Mucosa of descending colon (tissue), 3 donors: ENCODE measurements around the gene UGT1A9. TPM values are rescaled to one million over a fixed set of nuclear protein-coding genes. Genes with fewer than 3 reads are reported as not detected.

Experiments used
- ATAC-seq: fragments of 200-7000 bp; cut with Tn5 transposase; one replicate; pipeline ENCODE4 v1.9.1; 2020; ENCODE audit warnings: mild to moderate bottlenecking, moderate library complexity
- DNase-seq, 3 donors: peaks; one replicate each; pipeline ENCODE4 v3.0.0-alpha.2; 2020
- H3K36me3 ChIP-seq: fragments of 200-600 bp; one replicate; pipeline ENCODE4 v1.8.0; 2021; ENCODE audit warnings: low read depth, mild to moderate bottlenecking
- H3K4me1 ChIP-seq: fragments of 200-600 bp; one replicate; pipeline ENCODE4 v1.8.0; 2021; ENCODE audit warnings: low read depth, mild to moderate bottlenecking
- H3K4me3 ChIP-seq: fragments of 200-600 bp; one replicate; pipeline ENCODE4 v1.8.0; 2021; ENCODE audit warnings: mild to moderate bottlenecking
- H3K9me3 ChIP-seq: fragments of 200-600 bp; one replicate; pipeline ENCODE4 v1.8.0; 2021; ENCODE audit warnings: mild to moderate bottlenecking
- CTCF ChIP-seq: fragments of 200-600 bp; IDR thresholded peaks from one replicate; pipeline ENCODE4 v1.8.0; 2022; ENCODE audit warnings: antibody characterized with exemption, mild to moderate bottlenecking
- intact Hi-C, 2 donors: fragments of 100-400 bp; cut with DNase I in 1 of 2; cut with micrococcal nuclease in 1 of 2; formaldehyde crosslinking; loops; one replicate each; pipeline versions ENCODE4 v1.11.0 to v1.11.1; 2022; cut with DNase I, micrococcal nuclease
- total RNA-seq, 3 donors: library from RNA; stranded (reverse); fragmentation: NEBNext Ultra II Directional in 2 of 3; extraction: Animal tissue kit (Norgen Biotek cat#: 25700) in 2 of 3; gene quantifications; one replicate each; pipeline versions ENCODE4 v1.2.1 to v1.2.4, GENCODE V29; 2021 to 2023
- donor health status: DM: no; HTN: no; CAD: no; lungs with moderate emphysema.
- donor health status: DM: no; HTN: no; CAD: no.
- donor health status: DM: no; HTN: yes; CAD: no.

UGT1A9 gene
- total RNA-seq, 3 donors from 2014 or later, result 3.6 to 11.4 (median 4.0) TPM

DNA sequence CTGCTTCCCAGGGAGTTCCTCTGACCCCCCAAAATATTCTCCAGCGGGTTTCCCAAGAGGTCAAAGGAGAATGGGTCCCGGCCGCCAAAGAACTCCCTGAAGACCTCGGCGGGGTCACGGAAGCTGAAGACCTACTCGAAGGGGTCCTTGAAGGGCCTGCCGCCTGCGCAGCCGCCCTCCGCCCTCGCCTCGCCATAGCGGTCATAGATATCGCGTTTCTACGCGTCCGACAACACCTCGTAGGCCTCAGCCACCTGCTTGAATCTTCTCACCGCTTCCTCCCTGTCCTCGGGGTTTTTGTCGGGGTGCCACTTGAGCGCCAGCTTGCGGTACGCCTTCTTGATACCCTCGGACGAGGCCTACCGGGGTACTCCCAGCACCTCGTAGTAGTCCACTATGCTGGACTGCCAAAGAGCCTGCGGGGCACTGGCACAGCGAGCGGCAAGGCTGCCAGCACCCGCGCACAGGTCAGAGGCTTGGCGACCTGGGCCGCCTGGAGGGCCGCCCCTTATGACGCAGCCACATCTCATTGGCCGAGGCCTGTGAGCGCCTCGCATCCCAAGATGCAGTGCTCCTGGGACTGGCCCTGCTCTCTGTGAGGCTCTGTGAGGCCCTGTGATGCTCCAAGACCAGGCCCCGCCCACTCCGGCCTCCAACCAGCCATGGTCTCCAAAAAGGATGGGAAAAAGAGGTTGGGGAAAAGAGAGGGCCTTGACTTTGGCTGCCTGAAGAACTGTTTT is 83.3 kb downstream of the UGT1A9 start:
- Histone ChIP-seq H3K4me1 (peaks cover 19% of the 10 kb centered on the region), H3K4me3 (no peak overlapping the region), H3K36me3 (no peaks in the 10 kb centered on the region), H3K9me3 (peaks cover 8% of the 10 kb centered on the region)
- intact Hi-C loops, result no loop called here
- no peak for TF ChIP-seq CTCF
- no peak for DNase-seq
- no peak for ATAC-seq

DNA sequence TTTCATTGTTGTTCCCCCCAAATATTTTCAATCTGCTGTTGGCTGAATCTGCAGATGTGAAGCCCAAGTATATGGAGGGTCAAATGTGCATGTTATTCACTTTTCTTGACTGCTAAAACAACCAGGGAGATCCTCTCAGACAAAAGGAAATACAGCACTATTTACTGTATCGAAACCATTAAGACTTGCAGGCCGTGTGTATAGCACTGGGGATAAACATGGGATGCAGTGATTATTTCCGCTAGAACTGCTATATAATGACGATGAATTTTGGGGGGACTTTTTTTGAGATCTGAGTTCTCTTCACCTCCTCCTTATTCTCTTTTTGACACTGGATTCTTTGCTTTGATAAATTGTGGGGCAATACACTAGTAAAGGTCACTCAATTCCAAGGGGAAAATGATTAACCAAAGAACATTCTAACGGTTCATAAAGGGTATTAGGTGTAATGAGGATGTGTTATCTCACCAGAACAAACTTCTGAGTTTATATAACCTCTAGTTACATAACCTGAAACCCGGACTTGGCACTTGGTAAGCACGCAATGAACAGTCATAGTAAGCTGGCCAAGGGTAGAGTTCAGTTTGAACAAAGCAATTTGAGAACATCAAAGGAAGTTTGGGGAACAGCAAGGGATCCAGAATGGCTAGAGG is 84.9 kb downstream of the UGT1A9 start:
- intact Hi-C loops, result no loop called here
- ATAC-seq (peak; percentile 92), DNase-seq (peak in 1 of 3 donors; percentile 42)
- Histone ChIP-seq H3K36me3 (no peaks in the 10 kb centered on the region), H3K9me3 (no peaks in the 10 kb centered on the region), H3K4me3 (no peak overlapping the region), H3K4me1 (peaks cover 19% of the 10 kb centered on the region)
- no peak for TF ChIP-seq CTCF

DNA sequence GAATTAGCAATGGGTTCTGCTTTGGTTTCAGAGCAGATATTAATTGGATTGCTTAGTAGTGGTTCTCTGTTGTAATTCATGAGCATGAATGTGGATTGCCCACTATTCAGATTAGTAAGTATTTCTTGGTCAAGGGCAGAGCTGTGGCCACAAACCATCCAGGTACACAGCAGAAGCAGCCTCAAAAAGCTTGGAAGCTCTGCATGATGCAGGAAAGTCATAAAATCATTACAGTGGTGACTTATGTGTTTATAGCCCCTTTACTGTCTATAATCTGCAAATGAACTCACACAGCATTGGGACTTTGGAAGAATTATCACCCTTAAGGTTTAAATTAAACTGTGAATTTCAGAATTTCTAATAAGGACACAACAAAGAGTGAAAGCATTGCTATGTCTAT is 86.4 kb downstream of the UGT1A9 start:
- no peak for TF ChIP-seq CTCF
- no peaks in the 10 kb centered on the region for H3K9me3 ChIP-seq
- no peak for DNase-seq
- peak; percentile 76 for ATAC-seq
- H3K4me1 ChIP-seq, result peaks cover 19% of the 10 kb centered on the region
- intact Hi-C loops, result no loop called here
- H3K4me3 ChIP-seq, result no peak overlapping the region
- H3K36me3 ChIP-seq, result no peaks in the 10 kb centered on the region

DNA sequence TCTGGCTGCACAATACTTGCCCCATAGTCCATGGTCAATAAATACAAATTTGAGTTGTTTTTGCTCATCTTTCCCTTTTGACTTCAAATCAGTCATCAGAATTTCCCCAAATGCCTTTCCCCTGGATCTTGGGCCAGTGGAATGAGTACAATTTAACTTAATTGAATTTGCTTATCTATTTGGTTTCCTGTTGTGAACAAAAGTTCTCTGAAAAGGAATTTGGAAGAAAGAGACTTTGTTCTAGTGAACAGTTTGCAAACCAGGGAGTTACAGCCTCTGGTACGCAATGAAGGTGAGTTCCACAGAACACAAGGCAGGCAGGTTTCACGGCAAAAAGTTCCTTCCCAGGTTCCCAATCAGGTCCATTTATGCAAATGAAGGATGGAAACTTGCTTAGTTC is 87.2 kb downstream of the UGT1A9 start:
- Histone ChIP-seq H3K9me3 (no peaks in the 10 kb centered on the region), H3K4me3 (no peak overlapping the region), H3K36me3 (no peaks in the 10 kb centered on the region), H3K4me1 (peaks cover 19% of the 10 kb centered on the region)
- no peak for DNase-seq
- intact Hi-C loops, result no loop called here
- no peak for TF ChIP-seq CTCF
- no peak for ATAC-seq

DNA sequence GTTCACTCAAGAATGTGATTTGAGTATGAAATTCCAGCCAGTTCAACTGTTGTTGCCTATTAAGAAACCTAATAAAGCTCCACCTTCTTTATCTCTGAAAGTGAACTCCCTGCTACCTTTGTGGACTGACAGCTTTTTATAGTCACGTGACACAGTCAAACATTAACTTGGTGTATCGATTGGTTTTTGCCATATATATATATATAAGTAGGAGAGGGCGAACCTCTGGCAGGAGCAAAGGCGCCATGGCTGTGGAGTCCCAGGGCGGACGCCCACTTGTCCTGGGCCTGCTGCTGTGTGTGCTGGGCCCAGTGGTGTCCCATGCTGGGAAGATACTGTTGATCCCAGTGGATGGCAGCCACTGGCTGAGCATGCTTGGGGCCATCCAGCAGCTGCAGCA is 88.3 kb downstream of the UGT1A9 start, which contains the start of gene UGT1A1:
Gene UGT1A1 (plus strand): TSS at position 228 of the 400 bp plus-strand sequence. CDS start 18 bp downstream, at position 246.
- H3K4me1 ChIP-seq, result peaks cover 25% of the 10 kb centered on the region
- no peak within 1 kb of the TSS for H3K4me3 ChIP-seq
- ATAC-seq (no peak), DNase-seq (no peak)
- H3K9me3 ChIP-seq, result no peaks in the 10 kb centered on the region
- TF ChIP-seq CTCF, result no peak
- intact Hi-C loops, result no loop called here
- H3K36me3 ChIP-seq, result no peaks in the 10 kb centered on the region
